Stimulated activated naive CD4-positive, alpha-beta T cell treated with Interleukin-2 at 50 U/mL for 16 hours (primary cell): ENCODE results near the gene PSAPL1.

Experiments
- DNase-seq: peaks from one replicate; lab custom pipeline; 2025; lab: John Stamatoyannopoulos, UW

PSAPL1 gene

DNA sequence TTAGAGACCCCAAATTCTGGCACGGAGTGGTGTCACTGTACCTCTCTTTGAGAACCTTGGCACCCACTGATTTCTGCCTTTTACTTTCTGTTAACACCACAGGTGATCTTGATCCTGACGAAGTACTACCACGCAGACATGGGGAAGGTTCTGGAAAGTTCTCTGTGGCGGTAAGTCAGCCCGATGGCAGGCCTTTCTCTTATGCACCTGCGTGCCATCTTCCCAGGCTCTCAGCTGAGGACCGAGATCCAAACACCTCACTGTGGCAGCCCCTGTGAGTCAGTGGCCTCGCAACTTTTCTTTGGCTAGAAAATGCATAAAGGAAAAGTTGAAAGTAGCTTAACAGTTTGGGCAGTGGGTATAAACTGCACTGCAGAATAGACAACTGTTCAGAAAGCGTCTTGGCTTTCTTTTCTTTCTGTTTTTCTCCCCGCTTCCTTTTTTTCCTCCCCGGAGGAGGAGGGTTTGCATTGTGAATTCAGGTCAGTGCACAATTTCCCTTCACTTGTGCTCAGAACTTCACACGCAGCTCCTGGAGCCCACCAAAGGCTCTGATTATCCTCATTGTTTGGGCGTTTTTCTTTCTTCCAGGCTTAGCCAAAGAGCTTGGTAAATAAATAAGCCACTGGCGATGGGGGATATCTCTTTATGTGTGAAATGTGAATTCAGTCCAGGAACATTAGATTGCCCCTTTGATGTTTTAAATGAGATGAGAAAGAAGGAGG lies 38.4 kb downstream of the PSAPL1 start:
- DNase-seq = no peak

DNA sequence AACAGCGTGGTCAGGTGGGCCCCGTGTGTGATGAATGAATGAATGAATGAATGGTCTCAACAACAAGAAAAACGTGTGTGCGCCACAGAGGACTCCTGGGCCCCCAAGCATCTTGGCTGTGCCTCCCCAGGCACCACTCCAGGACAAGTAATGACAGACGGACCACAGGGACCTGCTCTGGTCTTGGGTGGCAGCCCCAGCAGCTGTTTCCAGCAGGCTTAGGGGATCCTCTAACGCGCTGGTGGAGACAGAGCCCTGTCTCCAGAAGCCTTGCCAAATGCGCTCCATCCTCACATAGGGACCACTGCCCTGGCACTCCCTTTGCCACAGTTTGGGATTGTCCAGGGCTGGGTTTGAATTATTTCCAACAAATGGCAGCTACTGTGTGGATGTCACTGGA lies 39.1 kb downstream of the PSAPL1 start:
- no peak for DNase-seq

DNA sequence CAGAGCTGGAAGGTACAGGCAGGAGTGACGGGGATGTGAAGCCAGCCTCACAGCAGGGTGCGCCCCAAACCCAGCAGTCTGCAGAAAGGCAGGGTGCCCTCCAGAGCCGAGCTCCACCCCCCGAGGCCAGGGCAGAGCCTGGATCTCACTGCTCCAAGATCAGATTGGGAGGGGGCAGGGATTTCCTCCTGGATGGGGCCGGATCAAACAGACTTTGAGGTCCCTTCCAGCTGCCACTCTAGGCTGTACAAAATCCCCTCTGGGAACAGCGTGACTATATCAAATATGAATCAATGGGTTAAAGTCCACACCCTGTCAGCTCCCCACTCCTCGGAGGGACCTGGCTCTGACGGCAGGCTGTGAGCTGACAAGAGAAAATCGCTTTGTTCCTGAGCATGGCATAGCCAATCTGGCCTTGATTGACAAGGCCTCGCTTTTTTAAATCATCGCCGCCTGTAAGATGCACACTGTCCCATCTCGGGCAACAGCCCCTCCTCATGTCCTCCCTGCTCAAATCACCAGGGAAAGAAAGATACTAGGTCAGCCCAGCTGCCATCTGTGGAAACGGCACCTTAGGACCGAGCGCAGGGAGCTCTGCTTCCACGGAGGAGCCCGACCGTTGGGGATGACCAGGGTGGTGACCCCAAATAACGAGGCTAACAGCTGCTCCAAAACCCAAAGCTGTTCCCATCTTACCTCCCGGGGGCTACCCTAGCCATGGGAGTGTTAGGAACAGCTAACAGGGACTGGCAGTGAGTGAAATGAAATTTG lies 39.9 kb downstream of the PSAPL1 start:
- DNase-seq = no peak

GRCh38 chr4:7393601-7394575 lies 40.8 kb downstream of the PSAPL1 start:
- DNase-seq = no peak

- no peak for DNase-seq
Measured at GRCh38 chr4:7392438-7393421, 42.0 kb downstream of the PSAPL1 start.

- DNase-seq = no peak
Measured at GRCh38 chr4:7391637-7392437, 42.9 kb downstream of the PSAPL1 start.

DNA sequence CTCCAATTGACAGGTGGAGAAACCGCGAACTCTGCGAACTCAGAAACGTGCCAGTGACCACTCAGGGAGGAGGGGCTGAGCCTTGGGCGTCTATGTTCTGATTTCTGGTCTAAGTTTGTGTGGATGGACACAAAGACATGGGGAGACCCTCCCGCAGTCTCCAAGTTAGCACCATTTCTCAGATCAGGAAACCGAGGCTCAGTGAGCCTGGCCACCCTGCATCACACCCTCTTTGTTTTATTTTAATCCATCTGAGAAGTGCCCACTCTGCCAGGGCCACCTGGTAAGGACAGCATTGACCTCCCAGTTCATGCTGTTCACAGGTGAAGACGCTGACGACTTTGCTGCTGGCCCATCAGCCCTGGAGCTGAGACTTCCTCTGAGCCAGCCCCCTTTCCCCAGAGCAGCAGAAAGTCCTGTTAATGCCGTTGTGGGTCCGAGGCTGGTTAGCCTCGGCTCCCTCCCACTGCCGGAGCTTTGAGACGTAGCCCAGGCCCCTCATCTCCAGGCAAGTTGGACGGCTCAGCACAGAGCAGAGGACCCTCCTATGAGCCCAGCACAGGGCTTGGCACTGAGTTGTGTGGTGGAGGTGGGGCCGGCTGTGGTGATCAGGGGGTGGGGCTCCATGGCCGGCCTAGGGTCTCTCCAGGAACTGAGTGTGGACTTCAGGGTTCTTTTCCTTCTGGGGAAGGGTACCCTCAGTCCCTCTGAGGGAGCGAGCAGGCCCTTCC lies 43.7 kb downstream of the PSAPL1 start:
- DNase-seq = no peak

DNA sequence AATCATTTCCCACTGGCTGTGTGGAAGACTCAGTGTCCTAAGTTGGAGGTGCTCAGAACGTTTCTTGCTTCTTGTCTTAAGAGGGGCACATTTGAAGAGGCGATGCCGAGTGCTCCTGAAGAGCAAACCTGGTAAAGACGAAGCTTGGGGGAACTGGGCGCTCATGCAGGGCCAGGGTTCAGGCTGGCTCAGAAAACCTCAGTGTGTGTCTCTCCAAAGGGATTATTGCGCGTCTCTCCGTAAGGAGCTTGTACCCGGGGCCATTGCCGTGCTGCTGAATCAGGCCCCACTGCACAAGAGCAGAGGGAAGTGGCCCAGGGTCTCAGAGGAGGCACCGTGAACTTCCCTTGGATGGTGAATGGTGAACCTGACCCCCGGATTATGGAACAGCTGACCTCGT lies 44.4 kb downstream of the PSAPL1 start:
- no peak for DNase-seq

- DNase-seq = no peak
Measured at GRCh38 chr4:7389719-7390118, 45.0 kb downstream of the PSAPL1 start.

DNA sequence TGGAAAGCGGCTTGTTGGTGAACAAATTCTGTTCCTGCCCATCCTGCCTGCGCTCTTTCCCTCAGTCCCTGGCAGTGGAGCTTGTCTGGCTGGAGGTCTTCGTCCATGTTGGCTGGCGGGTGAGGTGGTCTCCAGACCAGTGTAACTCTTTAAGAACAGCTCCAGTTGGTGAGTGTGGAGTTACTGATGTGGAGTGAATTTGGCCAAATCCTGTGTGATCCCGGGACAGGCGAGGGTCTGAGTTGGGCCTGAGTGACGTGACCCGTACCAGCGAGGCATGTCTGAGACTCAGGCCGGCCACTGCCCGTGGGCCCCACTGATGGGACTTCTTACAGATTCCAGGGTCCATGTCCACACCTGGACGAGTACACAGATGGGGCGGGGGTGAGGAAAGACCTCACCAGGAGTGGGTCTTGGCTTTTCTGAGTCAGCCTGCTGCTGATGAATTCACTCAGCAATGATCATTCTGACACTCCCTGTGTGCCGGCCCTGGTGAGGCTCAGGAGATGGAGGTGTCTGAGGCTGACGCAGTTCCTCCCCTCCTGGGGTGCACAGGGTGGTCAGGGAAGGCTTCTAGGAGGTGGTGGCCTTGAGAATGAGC lies 45.5 kb downstream of the PSAPL1 start:
- DNase-seq = no peak

DNA sequence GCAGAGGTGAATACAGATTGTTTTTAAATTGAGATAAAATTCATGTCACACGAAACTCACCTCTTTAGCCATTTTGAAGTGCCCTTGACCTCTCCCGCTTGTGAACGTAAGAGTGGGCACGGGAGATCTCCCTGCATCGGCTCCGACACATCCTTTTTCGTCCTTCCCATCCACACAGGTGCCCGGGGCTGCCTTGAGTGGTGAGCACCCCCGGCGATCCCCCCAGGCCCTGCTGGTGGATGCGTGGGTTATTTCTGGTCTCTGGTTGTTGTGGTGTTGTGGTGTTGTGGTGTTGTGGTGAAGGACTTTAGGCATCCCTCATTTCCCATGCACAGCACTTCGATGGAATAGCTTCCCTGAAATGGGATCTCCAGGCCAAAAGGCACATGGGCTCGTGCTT lies 46.1 kb downstream of the PSAPL1 start:
- no peak for DNase-seq

DNA sequence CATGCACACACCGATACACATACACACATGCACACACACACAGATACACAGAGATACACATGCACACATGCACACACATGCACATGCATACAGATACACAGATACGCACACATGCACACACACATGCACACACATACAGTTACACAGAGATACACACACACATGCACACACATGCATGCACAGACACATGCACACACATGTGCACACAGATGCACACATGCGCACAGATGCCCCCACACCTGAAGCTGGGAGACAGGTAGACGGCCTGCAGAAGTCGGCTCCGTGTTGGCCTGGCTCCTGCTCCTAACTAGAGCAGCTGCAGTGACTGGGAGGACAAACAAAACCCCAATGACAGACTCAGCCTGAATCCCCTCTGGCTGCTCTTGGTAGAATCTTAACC lies 46.8 kb downstream of the PSAPL1 start:
- DNase-seq = no peak

GRCh38 chr4:7384929-7385890 lies 49.5 kb downstream of the PSAPL1 start:
- no peak for DNase-seq

GRCh38 chr4:7384003-7384928 lies 50.5 kb downstream of the PSAPL1 start:
- no peak for DNase-seq

- no peak for DNase-seq
Measured at GRCh38 chr4:7383266-7383665, 51.5 kb downstream of the PSAPL1 start.

DNA sequence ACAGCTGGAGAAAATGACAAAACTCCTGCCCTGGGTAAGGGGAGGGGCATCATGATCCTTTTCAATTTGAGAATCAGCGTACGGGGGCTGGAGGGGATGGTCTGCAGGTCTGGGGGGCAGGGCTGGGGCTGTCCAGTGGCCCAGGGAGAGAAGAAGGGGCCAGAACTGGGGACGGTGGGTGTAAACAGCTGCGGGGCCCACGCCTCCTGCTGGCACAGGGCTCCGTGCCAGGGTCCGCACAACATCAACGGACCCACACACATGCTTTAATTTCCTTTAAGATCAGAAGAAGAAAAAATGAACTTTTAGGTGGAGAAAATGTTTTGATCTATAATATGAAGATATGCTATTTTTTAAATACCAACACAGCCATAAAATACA lies 52.1 kb downstream of the PSAPL1 start:
- no peak for DNase-seq
